ENCODE data around the gene KCNH2. TPM values are rescaled to one million over a fixed set of nuclear protein-coding genes. Genes with fewer than 3 reads are reported as not detected.

KCNH2 gene
- polyA plus RNA-seq, 1 of the 3 experiments (the other 2 are of a cell fraction): 2.2 TPM

- TF ChIP-seq RFX5 (IDR thresholded peaks at IDR 0.05; ENCODE audit: low read length): no peak
These were observed 6.1 kb downstream of the KCNH2 start (continued) for GRCh38 chr7:150972023-150972468.

GRCh38 chr7:150971242-150972022, 6.7 kb downstream of the KCNH2 start:
- Histone ChIP-seq H2AFZ (ENCODE audit: low read depth) (no peak overlapping the region), H3K27ac (ENCODE audit: low read depth in 2 of 2, low read length in 1 of 2) (peak overlapping the region in 1 of 2 experiments; percentile 100; a peak in 3 of 4 replicates), H3K9ac (no peak overlapping the region), H3K4me2 (no peak overlapping the region), H4K20me1 (ENCODE audit: insufficient read depth) (no peaks in the 10 kb centered on the region), H3K4me1 (ENCODE audit: control insufficient read depth in 1 of 2, insufficient read depth in 2 of 2, low read depth in 1 of 2, low read length in 1 of 2) (peaks cover 0 to 93% of the 10 kb centered on the region in 2 experiments; a peak in 2 of 4 replicates), H3K4me3 (ENCODE audit: low read depth in 2 of 2, low read length in 1 of 2) (no peak overlapping the region; a peak in 1 of 4 replicates), H3K27me3 (ENCODE audit: insufficient read depth) (peaks cover 70% of the 10 kb centered on the region), H3K9me2 (no peaks in the 10 kb centered on the region), H3K79me2 (ENCODE audit: insufficient read depth) (no peaks in the 10 kb centered on the region), H3K9me3 (no peaks in the 10 kb centered on the region), H3F3A (replicated peaks; ENCODE audit: insufficient read depth) (peaks cover 5% of the 10 kb centered on the region), H3K36me3 (replicated peaks in 1 of 2; ENCODE audit: control insufficient read depth in 1 of 2, insufficient read depth in 2 of 2, low read length in 1 of 2) (no peaks in the 10 kb centered on the region)
- peak; percentile 90 for DNase-seq
- WGBS (ENCODE audit: low lambda C conversion rate): 22% methylated on average over 13 of the region's 16 CpGs
- ChIA-PET POLR2A (interaction anchor here (0.7 to 4.3 kb wide), 16 partner anchors 8 to 603 kb away, joined by 3 to 26 read pairs (median 6); partner anchors contain the start of genes ABCB8 and REPIN1), CTCF (interaction anchor here (0.8 to 27.1 kb wide), 18 partner anchors 9 to 191 kb away, joined by 3 to 761 read pairs (median 4); no protein-coding TSS in a partner anchor)
- TF ChIP-seq MXI1 (IDR thresholded peaks at IDR 0.05; ENCODE audit: low read depth, low read length) (peak; percentile 78), SIN3A (IDR thresholded peaks at IDR 0.05; ENCODE audit: borderline replicate concordance, low read depth, low read length) (no peak), RCOR1 (IDR thresholded peaks at IDR 0.05; ENCODE audit: low read length) (peak; percentile 44; the same call in 1 of the 2 replicates), MEF2A (IDR thresholded peaks at IDR 0.05; ENCODE audit: borderline replicate concordance, low read depth) (no peak), PBX3 (IDR thresholded peaks at IDR 0.05) (no peak), NFIC (IDR thresholded peaks at IDR 0.05; ENCODE audit: borderline replicate concordance) (no peak), GATA2 (CRISPR knock-in tag; IDR thresholded peaks at IDR 0.05) (no peak), RXRA (IDR thresholded peaks at IDR 0.05; ENCODE audit: borderline replicate concordance, low read depth) (no peak), FOXM1 (IDR thresholded peaks at IDR 0.05; ENCODE audit: low read depth) (no peak), JUND (IDR thresholded peaks at IDR 0.05) (no peak), CTCF (IDR thresholded peaks at IDR 0.05) (no peak), FOXJ3 (CRISPR knock-in tag; IDR thresholded peaks at IDR 0.05) (no peak; the same call in 1 of the 2 replicates), IRF3 (IDR thresholded peaks at IDR 0.05; ENCODE audit: low read depth, low read length) (no peak), ELF1 (IDR thresholded peaks at IDR 0.05) (no peak), YY1 (IDR thresholded peaks at IDR 0.05; ENCODE audit: low read depth) (no peak), TCF12 (IDR thresholded peaks at IDR 0.05) (no peak), RFX5 (IDR thresholded peaks at IDR 0.05; ENCODE audit: low read length) (peak; percentile 93), CHD2 (IDR thresholded peaks at IDR 0.05; ENCODE audit: low read length, partially characterized antibody) (peak; percentile 89), EP300 (IDR thresholded peaks at IDR 0.05; ENCODE audit: borderline replicate concordance in 1 of 2, low read depth in 1 of 2, low read length in 1 of 2) (peak in 1 of 2 experiments; percentile 88; a peak in 2 of 4 replicates), REST (IDR thresholded peaks at IDR 0.05; ENCODE audit: low read depth, low read length) (no peak), FOSL2 (IDR thresholded peaks at IDR 0.05; ENCODE audit: borderline replicate concordance, low read depth) (no peak), EZH2phosphoT487 (IDR thresholded peaks at IDR 0.05; ENCODE audit: borderline replicate concordance, low read depth) (no peak)
